OCI-LY3 (cell line): ENCODE measurements around the gene ATP8B3.

Source experiments
- H2AFZ ChIP-seq: fragments of 200-600, 300-600 bp; shearing (Covaris generic); 2 replicates; pipeline ENCODE4 v1.6.0; 2014; ENCODE audit warnings: antibody characterized with exemption, low read depth, low read length
- H3K27ac ChIP-seq: fragments of 200-600, 300-600 bp; sonication (generic); 2 replicates; pipeline ENCODE4 v1.5.1; 2014; ENCODE audit warnings: mild to moderate bottlenecking, low read length, moderate library complexity, mixed read lengths
- H3K27me3 ChIP-seq: fragments of 200-600, 300-600 bp; sonication (generic); 2 replicates; pipeline ENCODE4 v1.6.1; 2014; ENCODE audit warnings: low read depth, low read length, mixed read lengths
- H3K36me3 ChIP-seq: fragments of 200-600, 300-600 bp; sonication (generic); replicated peaks from 2 replicates; pipeline ENCODE3; 2014; ENCODE audit warnings: low read depth, low read length, mixed read lengths
- H3K4me1 ChIP-seq: fragments of 300-600, 200-600 bp; sonication (generic); 2 replicates; pipeline ENCODE4 v1.6.1; 2014; ENCODE audit warnings: low read length, mixed read lengths
- H3K4me2 ChIP-seq: fragments of 200-600, 300-600 bp; sonication (generic); 2 replicates; pipeline ENCODE4 v1.6.1; 2014; ENCODE audit warnings: low read length, mixed read lengths
- H3K4me3 ChIP-seq: fragments of 300-600, 200-600 bp; sonication (generic); 2 replicates; pipeline ENCODE4 v1.5.1; 2014; ENCODE audit warnings: antibody characterized with exemption, mild to moderate bottlenecking, low read length, moderate library complexity
- H3K79me2 ChIP-seq: fragments of 300-600, 200-600 bp; shearing (Covaris generic); 2 replicates; pipeline ENCODE4 v1.6.1; 2014; ENCODE audit warnings: mild to moderate bottlenecking, low read length, mixed read lengths
- H3K9ac ChIP-seq: fragments of 300-600, 200-600 bp; shearing (Covaris generic); 2 replicates; pipeline ENCODE4 v1.6.0; 2014; ENCODE audit warnings: mild to moderate bottlenecking, low read length, moderate library complexity
- H3K9me3 ChIP-seq: fragments of 200-600, 300-600 bp; shearing (Covaris generic); 2 replicates; pipeline ENCODE4 v1.6.1; 2014; ENCODE audit warnings: low read length, mixed read lengths; ENCODE audit not compliant: insufficient read depth
- H4K20me1 ChIP-seq: fragments of 200-600, 300-600 bp; sonication (generic); 2 replicates; pipeline ENCODE4 v1.6.1; 2016; ENCODE audit warnings: low read length, mixed read lengths; ENCODE audit not compliant: insufficient read depth
- EZH2phosphoT487 ChIP-seq: fragments of 200-600 bp; shearing (Covaris generic); IDR thresholded peaks from 2 replicates; pipeline ENCODE4 v1.6.1; 2018; ENCODE audit warnings: antibody characterized with exemption, mixed run types, low read depth
- TF ChIP-seq, protein P1 (sequence below): fragments of 200-600, 300-600 bp; sonication (generic); IDR thresholded peaks from 2 replicates; pipeline ENCODE4 v1.5.1; 2014; ENCODE audit warnings: antibody characterized with exemption, low read length, low read depth

Gene ATP8B3

DNA sequence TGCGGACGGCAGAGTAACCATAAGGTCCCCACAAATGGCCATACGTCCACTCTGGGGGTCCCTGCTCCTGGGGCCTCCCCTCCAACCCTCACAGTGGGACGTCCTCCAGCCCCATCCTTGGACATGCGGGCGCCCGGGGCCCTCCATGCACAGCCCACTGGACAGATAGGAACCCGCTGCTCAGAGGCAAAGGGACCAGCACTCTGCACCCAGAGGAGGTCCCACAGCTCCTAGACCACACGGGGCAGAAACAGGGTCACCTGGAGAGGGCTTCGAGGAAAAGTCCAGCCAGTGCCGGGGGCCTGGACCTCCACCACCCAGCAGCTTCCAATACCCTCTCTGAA is 25.1 kb upstream of the ATP8B3 start:
- Histone ChIP-seq H3K4me2 (no peak overlapping the region), H2AFZ (no peak overlapping the region), H3K36me3 (no peaks in the 10 kb centered on the region), H3K4me3 (no peak overlapping the region), H3K9ac (no peak overlapping the region), H4K20me1 (peaks cover 84% of the 10 kb centered on the region), H3K4me1 (peaks cover 4% of the 10 kb centered on the region), H3K27me3 (no peaks in the 10 kb centered on the region), H3K27ac (no peak overlapping the region), H3K9me3 (no peaks in the 10 kb centered on the region), H3K79me2 (peaks cover 93% of the 10 kb centered on the region)
- TF ChIP-seq EZH2phosphoT487: no peak
- TF ChIP-seq, protein P1, sequence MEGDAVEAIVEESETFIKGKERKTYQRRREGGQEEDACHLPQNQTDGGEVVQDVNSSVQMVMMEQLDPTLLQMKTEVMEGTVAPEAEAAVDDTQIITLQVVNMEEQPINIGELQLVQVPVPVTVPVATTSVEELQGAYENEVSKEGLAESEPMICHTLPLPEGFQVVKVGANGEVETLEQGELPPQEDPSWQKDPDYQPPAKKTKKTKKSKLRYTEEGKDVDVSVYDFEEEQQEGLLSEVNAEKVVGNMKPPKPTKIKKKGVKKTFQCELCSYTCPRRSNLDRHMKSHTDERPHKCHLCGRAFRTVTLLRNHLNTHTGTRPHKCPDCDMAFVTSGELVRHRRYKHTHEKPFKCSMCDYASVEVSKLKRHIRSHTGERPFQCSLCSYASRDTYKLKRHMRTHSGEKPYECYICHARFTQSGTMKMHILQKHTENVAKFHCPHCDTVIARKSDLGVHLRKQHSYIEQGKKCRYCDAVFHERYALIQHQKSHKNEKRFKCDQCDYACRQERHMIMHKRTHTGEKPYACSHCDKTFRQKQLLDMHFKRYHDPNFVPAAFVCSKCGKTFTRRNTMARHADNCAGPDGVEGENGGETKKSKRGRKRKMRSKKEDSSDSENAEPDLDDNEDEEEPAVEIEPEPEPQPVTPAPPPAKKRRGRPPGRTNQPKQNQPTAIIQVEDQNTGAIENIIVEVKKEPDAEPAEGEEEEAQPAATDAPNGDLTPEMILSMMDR: no peak

DNA sequence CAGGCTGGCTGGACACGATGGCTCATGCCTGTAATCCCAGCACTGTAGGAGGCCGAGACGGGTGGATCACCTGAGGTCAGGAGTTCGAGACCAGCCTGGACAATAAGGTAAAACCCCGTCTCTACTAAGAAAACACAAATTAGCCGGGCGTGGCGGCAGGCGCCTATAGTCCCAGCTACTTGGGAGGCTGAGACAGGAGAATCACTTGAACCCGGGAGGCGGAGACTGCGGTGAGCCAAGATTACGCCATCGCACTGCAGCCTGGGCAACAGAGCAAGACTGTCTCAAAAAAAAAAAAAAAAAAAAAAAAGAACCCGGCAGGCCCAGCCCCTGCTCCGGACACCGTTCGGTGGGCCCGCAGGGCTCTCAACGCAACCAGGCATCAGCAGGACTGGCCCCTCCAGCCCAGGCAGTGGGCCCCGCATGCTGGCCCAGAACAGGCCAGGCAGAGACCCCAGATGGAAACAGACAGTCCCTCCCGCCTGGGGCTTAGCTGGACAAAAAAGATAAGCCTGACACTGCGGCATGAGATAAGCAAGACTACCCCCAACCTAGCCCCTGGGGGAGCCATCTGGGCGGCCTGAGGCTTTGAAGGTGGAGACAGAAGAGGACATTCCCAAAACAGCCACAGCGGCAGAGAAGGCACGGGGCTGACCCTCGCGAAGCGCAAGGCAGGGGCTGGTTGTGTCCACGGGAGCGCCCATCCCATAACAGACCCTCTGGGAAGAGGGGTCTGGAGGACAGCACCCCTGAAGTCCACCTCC is 24.6 kb upstream of the ATP8B3 start:
- peaks cover 85% of the 10 kb centered on the region for H4K20me1 ChIP-seq
- TF ChIP-seq, protein P1: no peak
- TF ChIP-seq EZH2phosphoT487: no peak
- H2AFZ ChIP-seq: no peak overlapping the region
- H3K27ac ChIP-seq: no peak overlapping the region
- no peak overlapping the region for H3K4me2 ChIP-seq
- no peaks in the 10 kb centered on the region for H3K9me3 ChIP-seq
- H3K27me3 ChIP-seq: no peaks in the 10 kb centered on the region
- no peak overlapping the region for H3K9ac ChIP-seq
- H3K36me3 ChIP-seq: no peaks in the 10 kb centered on the region
- H3K4me1 ChIP-seq: peaks cover 4% of the 10 kb centered on the region
- H3K79me2 ChIP-seq: peaks cover 92% of the 10 kb centered on the region
- H3K4me3 ChIP-seq: no peak overlapping the region

DNA sequence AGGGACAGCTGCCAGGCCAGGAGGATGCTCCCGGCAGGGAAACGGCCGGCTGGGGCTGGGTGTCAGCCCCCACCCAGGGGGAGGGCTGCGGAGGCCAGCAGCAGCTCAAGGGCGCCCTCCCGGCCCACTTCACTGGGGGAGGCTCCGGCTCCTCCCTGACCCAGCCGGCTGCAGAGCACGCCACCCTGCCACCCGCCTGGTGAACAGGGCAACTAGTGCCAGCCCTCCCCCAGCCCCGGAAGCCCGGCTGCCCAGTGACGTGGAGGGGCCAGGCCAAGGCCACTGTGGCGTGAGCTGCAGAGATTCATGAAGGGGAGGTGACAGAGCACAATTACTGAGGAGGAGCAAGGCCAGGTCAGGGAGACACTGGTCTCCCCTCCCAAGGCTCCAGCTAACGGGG is 21.5 kb upstream of the ATP8B3 start:
- Histone ChIP-seq H3K36me3 (peaks cover 9% of the 10 kb centered on the region), H3K27ac (no peak overlapping the region), H4K20me1 (peaks cover 65% of the 10 kb centered on the region), H3K4me3 (no peak overlapping the region), H3K9me3 (no peaks in the 10 kb centered on the region), H3K4me1 (peaks cover 4% of the 10 kb centered on the region), H3K27me3 (no peaks in the 10 kb centered on the region), H3K79me2 (peaks cover 84% of the 10 kb centered on the region), H3K4me2 (no peak overlapping the region), H2AFZ (no peak overlapping the region), H3K9ac (no peak overlapping the region)
- no peak for TF ChIP-seq EZH2phosphoT487
- TF ChIP-seq, protein P1: no peak

DNA sequence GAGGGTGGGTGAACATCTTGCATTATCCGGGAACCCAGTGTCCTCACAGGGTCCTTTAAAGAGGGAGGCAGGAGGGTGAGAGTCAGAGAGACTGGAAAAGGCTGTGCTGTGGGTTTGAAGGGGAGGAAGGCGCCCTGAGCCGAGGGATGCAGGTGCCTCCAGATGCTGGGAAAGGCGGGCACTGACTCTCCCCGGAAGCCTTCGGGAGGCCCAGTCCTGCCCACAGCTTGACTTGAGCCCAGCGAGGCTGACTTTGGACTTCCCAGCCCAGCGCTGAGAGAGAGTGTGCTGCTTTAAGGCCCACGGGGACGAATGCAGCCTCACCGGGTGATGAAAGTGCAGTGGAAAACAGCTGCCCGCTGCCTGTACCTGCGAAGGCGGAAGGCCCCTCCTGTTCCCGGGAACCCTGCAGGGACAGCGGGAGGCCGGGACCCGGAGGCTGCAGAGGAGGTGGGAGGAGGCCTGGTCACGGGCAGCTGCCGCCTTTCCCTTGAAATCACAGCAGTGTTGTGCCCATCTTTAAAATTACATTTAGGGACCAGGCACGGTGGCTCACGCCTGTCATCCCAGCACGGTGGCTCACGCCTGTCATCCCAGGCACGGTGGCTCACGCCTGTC is 20.1 kb upstream of the ATP8B3 start:
- H3K9me3 ChIP-seq: no peaks in the 10 kb centered on the region
- H3K36me3 ChIP-seq: peaks cover 9% of the 10 kb centered on the region
- no peak overlapping the region for H3K4me3 ChIP-seq
- no peak overlapping the region for H3K9ac ChIP-seq
- H3K4me1 ChIP-seq: no peaks in the 10 kb centered on the region
- peaks cover 73% of the 10 kb centered on the region for H3K79me2 ChIP-seq
- peaks cover 54% of the 10 kb centered on the region for H4K20me1 ChIP-seq
- no peak overlapping the region for H3K4me2 ChIP-seq
- H2AFZ ChIP-seq: no peak overlapping the region
- H3K27me3 ChIP-seq: no peaks in the 10 kb centered on the region
- TF ChIP-seq EZH2phosphoT487: no peak
- TF ChIP-seq, protein P1: no peak
- no peak overlapping the region for H3K27ac ChIP-seq
